Measurements from ENCODE around the gene CFHR3.

- no peak for TF ChIP-seq GATA3 (IDR thresholded peaks at IDR 0.05; ENCODE audit: low read depth, low read length)
- no peak for TF ChIP-seq GATA2 (IDR thresholded peaks at IDR 0.05; ENCODE audit: low read depth, low read length)
These were observed 927 bp upstream of the CFHR3 start for GRCh38 chr1:196773713-196774112.

All from SH-SY5Y (cell line).